NT2/D1 (cell line): ENCODE results near the gene TMEM132D.

Source experiments
- SUZ12 ChIP-seq: IDR thresholded peaks from 2 replicates; pipeline ENCODE4 v1.6.1; 2011; ENCODE audit not compliant: insufficient read length, insufficient read depth; ENCODE audit errors: extremely low read depth
- YY1 ChIP-seq: IDR thresholded peaks from 2 replicates; pipeline ENCODE4 v1.6.1; 2011; ENCODE audit not compliant: insufficient read length, insufficient read depth

GRCh38 chr12:129237881-129238280 is 665.9 kb downstream of the TMEM132D start:
- TF ChIP-seq YY1 (no peak), SUZ12 (no peak)
